Osteocyte (in vitro differentiated cells): ENCODE measurements around the gene FHOD3. TPM values are rescaled to one million over a fixed set of nuclear protein-coding genes. Genes with fewer than 3 reads are reported as not detected.

Experiments
- DNase-seq: peaks from one replicate; pipeline ENCODE4 v3.0.0; 2021; ENCODE audit warnings: mixed read lengths; ENCODE audit not compliant: unreplicated experiment; ENCODE audit errors: extremely low spot score
- H3K27ac Mint-ChIP-seq: one replicate; pipeline ENCODE4 v1.8.0; 2021; ENCODE audit warnings: mild to moderate bottlenecking, mixed read lengths; ENCODE audit not compliant: unreplicated experiment
- H3K27me3 Mint-ChIP-seq: one replicate; pipeline ENCODE4 v1.8.0; 2021; ENCODE audit warnings: mixed read lengths; ENCODE audit not compliant: unreplicated experiment
- H3K36me3 Mint-ChIP-seq: one replicate; pipeline ENCODE4 v1.8.0; 2021; ENCODE audit warnings: mixed read lengths; ENCODE audit not compliant: unreplicated experiment
- H3K4me1 Mint-ChIP-seq: one replicate; pipeline ENCODE4 v1.8.0; 2021; ENCODE audit warnings: mixed read lengths; ENCODE audit not compliant: unreplicated experiment
- H3K4me3 Mint-ChIP-seq: one replicate; pipeline ENCODE4 v1.8.0; 2021; ENCODE audit warnings: mild to moderate bottlenecking, moderate library complexity, mixed read lengths; ENCODE audit not compliant: unreplicated experiment
- H3K9me3 Mint-ChIP-seq: one replicate; pipeline ENCODE4 v1.8.0; 2021; ENCODE audit warnings: mixed read lengths; ENCODE audit not compliant: unreplicated experiment
- CTCF ChIP-seq: fragments of 200-600 bp; sonication (generic); IDR thresholded peaks from 2 replicates; pipeline ENCODE4 v1.5.0; 2021; ENCODE audit warnings: antibody characterized with exemption, mild to moderate bottlenecking, moderate library complexity
- total RNA-seq: library from RNA; stranded (reverse); gene quantifications from 2 replicates; pipeline ENCODE4 v1.2.1, GENCODE V29; 2021

The FHOD3 gene
- total RNA-seq, 1 donor from 2014 or later: 1.2 TPM

GRCh38 chr18:36772241-36772723 lies 474.8 kb downstream of the FHOD3 start:
- no peak overlapping the region for H3K27ac Mint-ChIP-seq
- no peaks in the 10 kb centered on the region for H3K27me3 Mint-ChIP-seq
- no peaks in the 10 kb centered on the region for H3K36me3 Mint-ChIP-seq
- H3K4me3 Mint-ChIP-seq: no peak overlapping the region
- DNase-seq: no peak
- no peak for TF ChIP-seq CTCF
- H3K9me3 Mint-ChIP-seq: no peaks in the 10 kb centered on the region
- H3K4me1 Mint-ChIP-seq: no peaks in the 10 kb centered on the region

DNA sequence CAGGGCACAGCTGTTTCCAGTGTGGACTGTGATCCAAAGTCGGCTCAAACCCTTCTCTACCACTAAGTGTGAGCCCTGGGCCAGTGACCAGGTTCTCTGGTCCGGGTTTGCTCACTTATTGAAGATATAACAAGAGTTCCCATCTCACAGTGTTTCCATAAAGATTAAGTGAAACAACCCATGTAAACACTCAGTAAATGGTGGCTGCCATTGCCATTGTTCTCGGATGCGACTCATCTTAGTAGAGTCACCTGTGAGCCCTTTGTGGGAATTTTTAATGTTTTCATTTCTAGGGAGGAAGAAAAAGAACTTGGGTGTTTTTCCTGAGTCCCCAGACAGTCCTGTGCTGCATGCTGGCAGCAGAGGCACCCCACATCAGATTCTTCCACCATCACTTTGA lies 477.9 kb downstream of the FHOD3 start:
- H3K27me3 Mint-ChIP-seq: no peaks in the 10 kb centered on the region
- H3K9me3 Mint-ChIP-seq: peaks cover 5% of the 10 kb centered on the region
- H3K4me3 Mint-ChIP-seq: no peak overlapping the region
- H3K27ac Mint-ChIP-seq: no peak overlapping the region
- H3K36me3 Mint-ChIP-seq: peaks cover 4% of the 10 kb centered on the region
- no peak for DNase-seq
- no peaks in the 10 kb centered on the region for H3K4me1 Mint-ChIP-seq
- TF ChIP-seq CTCF: no peak

- Mint-ChIP-seq H3K36me3 (peaks cover 4% of the 10 kb centered on the region), H3K27me3 (no peaks in the 10 kb centered on the region), H3K4me3 (no peak overlapping the region), H3K27ac (no peak overlapping the region), H3K9me3 (peaks cover 5% of the 10 kb centered on the region), H3K4me1 (no peaks in the 10 kb centered on the region)
- no peak for DNase-seq
- no peak for TF ChIP-seq CTCF
These were observed 479.1 kb downstream of the FHOD3 start for GRCh38 chr18:36776650-36777049.

GRCh38 chr18:36777566-36777965 lies 480.1 kb downstream of the FHOD3 start:
- Mint-ChIP-seq H3K36me3 (peaks cover 4% of the 10 kb centered on the region), H3K27ac (no peak overlapping the region), H3K4me1 (no peaks in the 10 kb centered on the region), H3K4me3 (no peak overlapping the region), H3K9me3 (peaks cover 5% of the 10 kb centered on the region), H3K27me3 (no peaks in the 10 kb centered on the region)
- no peak for DNase-seq
- no peak for TF ChIP-seq CTCF

- no peak for DNase-seq
- no peak overlapping the region for H3K4me3 Mint-ChIP-seq
- H3K36me3 Mint-ChIP-seq: peaks cover 4% of the 10 kb centered on the region
- H3K27me3 Mint-ChIP-seq: no peaks in the 10 kb centered on the region
- peaks cover 5% of the 10 kb centered on the region for H3K9me3 Mint-ChIP-seq
- H3K27ac Mint-ChIP-seq: no peak overlapping the region
- no peak for TF ChIP-seq CTCF
- no peaks in the 10 kb centered on the region for H3K4me1 Mint-ChIP-seq
These were observed 483.2 kb downstream of the FHOD3 start for GRCh38 chr18:36780748-36781147.
